Occipital lobe (tissue), 2 donors: ENCODE measurements around the gene SLC9A9. TPM values are rescaled to one million over a fixed set of nuclear protein-coding genes. Genes with fewer than 3 reads are reported as not detected.

Experiments used
- DNase-seq: peaks from one replicate; lab custom pipeline; 2025; lab: John Stamatoyannopoulos, UW
- total RNA-seq: library from RNA; depleted of rRNA; stranded (reverse); fragments of >200 nt; gene quantifications from one replicate; pipeline ENCODE4 v1.2.3, GENCODE V29; 2014

The SLC9A9 gene
- total RNA-seq, 1 donor from 2014 or later = 7.3 TPM

DNA sequence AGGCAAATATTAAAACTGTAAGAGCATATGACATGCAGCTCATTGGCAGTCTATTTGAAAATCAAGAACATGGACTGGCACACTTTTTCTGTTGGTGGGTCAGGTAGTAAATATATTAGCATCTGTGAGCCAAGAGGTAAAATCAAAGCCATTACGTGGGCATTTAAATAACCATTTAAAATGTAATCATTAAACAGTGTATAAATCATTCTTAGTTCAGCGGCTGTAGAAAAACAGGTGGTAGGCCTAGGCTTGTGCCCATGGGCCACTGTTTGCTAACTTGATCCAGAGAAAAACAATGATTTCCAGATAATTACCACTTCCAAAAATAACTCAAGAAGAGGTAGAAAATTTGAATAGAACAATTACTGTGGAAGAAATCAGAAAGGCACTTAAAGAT, 623.6 kb downstream of the SLC9A9 start:
- DNase-seq = no peak

DNA sequence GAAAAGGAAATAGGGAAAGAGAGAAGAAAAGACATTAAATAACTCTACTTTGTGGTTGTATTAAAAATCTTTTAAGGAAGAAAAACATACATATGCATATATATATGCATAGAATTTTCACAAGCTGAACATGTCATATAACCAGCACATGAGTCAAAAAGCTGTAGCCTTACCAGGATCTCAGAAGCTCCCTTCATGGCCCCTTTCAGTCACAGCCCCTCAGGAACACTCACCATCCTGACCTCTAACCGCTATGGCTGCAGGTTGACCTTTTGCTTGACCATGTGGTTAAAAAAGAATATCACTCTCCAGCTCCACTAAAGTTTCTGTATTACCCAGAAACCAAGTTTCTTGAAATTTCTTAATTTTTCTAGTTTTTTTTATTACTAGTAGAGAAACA, 625.3 kb downstream of the SLC9A9 start:
- DNase-seq = no peak

GRCh38 chr3:143222505-143222904, 625.8 kb downstream of the SLC9A9 start:
- no peak for DNase-seq

DNA sequence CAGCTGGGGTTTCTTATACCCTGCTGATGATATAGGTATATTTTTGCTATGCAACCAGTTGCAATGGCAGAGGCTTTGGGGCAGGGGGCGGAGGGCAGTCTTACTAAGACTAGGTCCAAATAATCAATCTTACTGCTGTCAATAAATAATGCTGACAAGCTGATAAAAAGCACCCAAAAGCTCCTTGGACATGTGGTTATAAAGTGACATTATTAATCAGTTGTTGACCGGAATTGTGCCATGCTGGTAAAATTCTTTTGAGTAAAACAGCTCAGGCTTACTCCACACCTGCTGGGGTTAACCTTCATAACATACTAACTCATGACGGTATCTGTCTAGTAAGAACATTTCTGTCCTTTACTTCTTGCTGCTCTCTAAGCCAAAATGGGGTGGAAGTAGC, 626.8 kb downstream of the SLC9A9 start:
- DNase-seq = no peak

DNA sequence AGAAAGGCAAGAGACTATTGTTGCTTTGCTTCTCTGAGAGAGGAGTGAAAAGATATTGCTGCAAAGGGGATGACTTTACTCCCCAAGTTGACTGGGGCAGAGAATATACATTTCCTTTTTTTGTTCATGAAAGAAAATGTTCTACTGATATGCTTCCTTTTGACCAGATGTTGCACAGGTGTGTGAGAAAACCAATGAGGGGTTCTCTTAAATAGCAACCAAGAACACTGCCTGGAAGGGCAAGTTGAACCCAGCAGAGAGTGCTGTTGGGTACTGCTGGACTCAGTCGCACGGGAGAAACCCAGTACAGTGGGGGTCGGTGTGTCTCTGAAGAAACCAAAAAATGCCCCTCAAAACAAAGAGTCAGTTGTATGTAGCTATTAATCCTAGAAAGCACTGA, 627.5 kb downstream of the SLC9A9 start:
- DNase-seq = no peak

GRCh38 chr3:143218166-143218835, 630.0 kb downstream of the SLC9A9 start:
- DNase-seq = no peak

DNA sequence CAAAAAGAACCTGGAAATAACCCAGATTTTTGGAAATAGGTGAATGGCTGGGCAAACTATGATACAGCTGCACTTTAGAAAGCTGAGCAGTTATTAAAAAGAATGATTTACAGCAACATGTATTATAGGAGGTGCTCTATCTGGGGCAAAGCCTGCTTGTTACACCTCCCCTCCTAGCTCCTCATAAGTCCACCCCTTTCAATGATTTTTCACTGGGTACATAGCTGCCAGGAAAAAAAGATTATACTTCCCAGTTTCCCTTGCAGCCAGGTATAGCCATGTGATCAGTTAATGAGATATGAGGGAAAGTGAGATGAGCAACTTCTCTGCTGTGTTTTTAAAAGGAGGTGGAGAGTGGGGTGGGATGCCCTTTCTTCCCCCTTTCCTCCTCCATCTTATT, 631.0 kb downstream of the SLC9A9 start:
- DNase-seq = no peak

DNA sequence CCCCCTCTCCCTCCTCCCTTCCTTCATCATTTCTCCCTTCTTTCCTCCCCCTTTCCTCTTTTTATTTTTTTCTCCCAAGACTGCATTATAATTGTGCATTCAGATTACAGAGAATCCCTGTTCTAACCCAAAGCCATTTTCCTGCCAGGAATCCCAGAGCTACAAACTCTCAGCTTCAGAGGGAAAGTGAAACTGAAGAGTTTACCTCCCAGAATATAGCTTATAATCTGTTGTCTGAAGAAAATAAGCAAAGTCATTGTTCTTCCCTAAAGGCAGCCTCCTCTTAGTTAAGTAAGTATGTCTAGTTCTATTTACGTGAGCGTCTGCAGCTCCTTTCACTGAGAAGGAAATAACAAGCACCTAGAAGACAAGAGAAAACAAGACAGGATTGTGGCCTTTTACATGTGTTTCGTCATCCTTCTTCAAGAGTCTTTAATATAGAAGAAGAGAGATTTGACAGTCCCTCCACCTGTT, 631.5 kb downstream of the SLC9A9 start:
- no peak for DNase-seq

Other genes starting within 250 kb of the SLC9A9 start
- 137 TPM for gene DIPK2A, start 123.4 kb upstream of the SLC9A9 start, total RNA-seq